GM21737 (cell line): ENCODE data around the gene CD82.

ENCODE experiments used
- ATAC-seq: cut with Tn5 transposase; IDR thresholded peaks from one replicate; pipeline ENCODE4 v1.9.1; 2021; ENCODE audit warnings: mild to moderate bottlenecking, moderate library complexity; ENCODE audit not compliant: unreplicated experiment

The CD82 gene

GRCh38 chr11:44614281-44614775 is 48.9 kb downstream of the CD82 start:
- no peak for ATAC-seq

GRCh38 chr11:44615041-44615755 is 49.7 kb downstream of the CD82 start:
- ATAC-seq, result no peak

- ATAC-seq, result no peak
Observed at GRCh38 chr11:44615913-44616791, 50.7 kb downstream of the CD82 start.

GRCh38 chr11:44617671-44618461 is 52.4 kb downstream of the CD82 start:
- ATAC-seq, result no peak

GRCh38 chr11:44618561-44619425 is 53.3 kb downstream of the CD82 start:
- no peak for ATAC-seq

- ATAC-seq, result no peak
Observed at GRCh38 chr11:44620328-44620725, 54.9 kb downstream of the CD82 start.

GRCh38 chr11:44621140-44621681 is 55.7 kb downstream of the CD82 start:
- ATAC-seq, result peak; percentile 38

GRCh38 chr11:44621784-44622183 is 56.3 kb downstream of the CD82 start:
- ATAC-seq, result no peak

- no peak for ATAC-seq
Observed at GRCh38 chr11:44622190-44622650, 56.8 kb downstream of the CD82 start.

- ATAC-seq, result no peak
Observed at GRCh38 chr11:44622721-44623258, 57.3 kb downstream of the CD82 start.

- no peak for ATAC-seq
Observed at GRCh38 chr11:44623341-44623730, 57.9 kb downstream of the CD82 start.

GRCh38 chr11:44623731-44624491 is 58.4 kb downstream of the CD82 start:
- ATAC-seq, result no peak

- ATAC-seq, result no peak
Observed at GRCh38 chr11:44624761-44625221, 59.3 kb downstream of the CD82 start.

- ATAC-seq, result no peak
Observed at GRCh38 chr11:44625759-44626523, 60.5 kb downstream of the CD82 start.

GRCh38 chr11:44626645-44627044 is 61.2 kb downstream of the CD82 start:
- ATAC-seq, result no peak

GRCh38 chr11:44627165-44627789 is 61.8 kb downstream of the CD82 start:
- ATAC-seq, result no peak

- ATAC-seq, result peak; percentile 41
Observed at GRCh38 chr11:44627911-44628729, 62.7 kb downstream of the CD82 start.
